Psoas muscle (tissue), 8 donors: Measurements from ENCODE around the gene NPTX2. TPM values are rescaled to one million over a fixed set of nuclear protein-coding genes. Genes with fewer than 3 reads are reported as not detected.
"Not testable (repeated sequence)": the region's sequence is repeated elsewhere in the genome, so short reads cannot be mapped to it uniquely, and the experiment has no call there.

Experiments used
- ATAC-seq, 4 donors: fragments of 200-7000 bp; cut with Tn5 transposase; one replicate each; pipeline ENCODE4 v1.9.1; 2020; ENCODE audit warnings: moderate library complexity in 3 of 4, mild to moderate bottlenecking in 2 of 4
- DNase-seq, 2 donors: peaks; one replicate each; pipeline ENCODE4 v3.0.0-alpha.2; 2020
- H3K27ac ChIP-seq: fragments of 200-600 bp; one replicate; pipeline ENCODE4 v1.8.0; 2022
- H3K27me3 ChIP-seq, 3 donors: fragments of 200-600 bp in 1 of 3; one replicate each; pipeline versions ENCODE4 v1.6.1 to v1.8.0; 2013 to 2022; ENCODE audit warnings: low read length in 2 of 3, mild to moderate bottlenecking in 2 of 3, moderate library complexity in 1 of 3; ENCODE audit not compliant: insufficient read depth in 3 of 3
- H3K36me3 ChIP-seq, 2 donors: fragments of 200-600 bp in 1 of 2; one replicate each; pipeline versions ENCODE4 v1.6.1 to v1.8.0; 2013 to 2022; ENCODE audit warnings: low read depth in 1 of 2, mild to moderate bottlenecking in 1 of 2, moderate library complexity in 1 of 2; ENCODE audit not compliant: insufficient read depth in 1 of 2
- H3K4me1 ChIP-seq: fragments of 200-600 bp; one replicate; pipeline ENCODE4 v1.8.0; 2022
- H3K4me3 ChIP-seq: fragments of 200-600 bp; one replicate; pipeline ENCODE4 v1.8.0; 2022; ENCODE audit warnings: mild to moderate bottlenecking
- H3K9me3 ChIP-seq: fragments of 200-600 bp; one replicate; pipeline ENCODE4 v1.8.0; 2022
- WGBS, 3 donors: extraction: QIAGEN DNeasy Blood & Tissue Kit; methylation state at CpG; one replicate each; pipeline versions ENCODE4 v1.1.6 to v1.1.7; 2013; 5-methylcytosine and 5-hydroxymethylcytosine counted together
- intact Hi-C, 2 donors: fragments of 100-400 bp; cut with DNase I; formaldehyde crosslinking; loops; one replicate each; pipeline versions ENCODE4 v1.11.0 to v1.14.2; 2022
- polyA plus RNA-seq, 3 donors: library from polyadenylated mRNA; stranded (reverse); fragments of 200-250 nt; gene quantifications; one replicate each; pipeline ENCODE4 v1.2.3, GENCODE V29; 2013
- total RNA-seq, 4 donors: library from RNA; stranded (reverse); fragmentation: NEBNext Ultra II Directional in 2 of 4; extraction: Animal tissue kit (Norgen Biotek cat#: 25700) in 2 of 4; gene quantifications; one replicate each; pipeline versions ENCODE4 v1.2.1 to v1.2.4, GENCODE V29; 2021 to 2023
- TF ChIP-seq, protein P1 (sequence below): fragments of 200-600 bp; IDR thresholded peaks from one replicate; pipeline ENCODE4 v1.8.0; 2022; ENCODE audit warnings: antibody characterized with exemption
- donor health status: healthy with polysubstance abuse.
- donor health status: DM: no; HTN: no; CAD: no; lungs with moderate emphysema.
- donor health status: Bipolar disorder and iron deficiency.
- donor health status: healthy.
- donor health status: DM: yes; HTN: yes; CAD: no.
- donor health status: DM: no; HTN: no; CAD: no.
- donor health status: DM: no; HTN: no; CAD: no.
- donor health status: DM: yes; HTN: yes; CAD: no.

Gene NPTX2
- total and polyA plus RNA-seq, 7 donors: 1.3 to 8.7 (median 5.3) TPM

DNA sequence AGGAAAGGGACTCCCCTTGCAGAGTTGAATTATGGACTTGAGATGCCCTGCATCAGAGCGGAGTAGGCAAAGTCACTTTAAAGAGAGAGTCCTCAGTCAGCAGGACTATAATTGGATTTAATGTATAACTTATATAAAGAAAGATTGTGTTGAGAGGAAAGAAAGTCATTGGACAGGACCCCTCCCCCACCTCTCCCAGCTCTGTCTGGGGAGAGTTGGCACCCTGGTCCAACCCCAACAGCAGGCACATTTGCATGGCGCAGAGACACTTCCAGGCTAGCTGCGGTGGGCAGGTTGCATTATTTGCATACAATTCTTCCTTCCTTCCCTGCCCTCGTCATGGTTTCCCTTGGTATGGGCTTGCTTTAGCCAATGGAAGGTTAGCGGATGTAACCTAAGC is 46.1 kb upstream of the NPTX2 start:
- ATAC-seq (no peak), DNase-seq (no peak)
- H3K4me1 ChIP-seq: no peaks in the 10 kb centered on the region
- no peak overlapping the region for H3K4me3 ChIP-seq
- H3K27me3 ChIP-seq: peaks cover 0 to 4% (median 0%) of the 10 kb centered on the region in 3 donors
- WGBS, 3 donors: 87 to 90% (median 88%) methylated on average over 5 of the region's 5 CpGs
- H3K9me3 ChIP-seq: no peaks in the 10 kb centered on the region
- no peak overlapping the region for H3K27ac ChIP-seq
- intact Hi-C loops: no loop called here
- no peaks in the 10 kb centered on the region for H3K36me3 ChIP-seq
- TF ChIP-seq, protein P1, sequence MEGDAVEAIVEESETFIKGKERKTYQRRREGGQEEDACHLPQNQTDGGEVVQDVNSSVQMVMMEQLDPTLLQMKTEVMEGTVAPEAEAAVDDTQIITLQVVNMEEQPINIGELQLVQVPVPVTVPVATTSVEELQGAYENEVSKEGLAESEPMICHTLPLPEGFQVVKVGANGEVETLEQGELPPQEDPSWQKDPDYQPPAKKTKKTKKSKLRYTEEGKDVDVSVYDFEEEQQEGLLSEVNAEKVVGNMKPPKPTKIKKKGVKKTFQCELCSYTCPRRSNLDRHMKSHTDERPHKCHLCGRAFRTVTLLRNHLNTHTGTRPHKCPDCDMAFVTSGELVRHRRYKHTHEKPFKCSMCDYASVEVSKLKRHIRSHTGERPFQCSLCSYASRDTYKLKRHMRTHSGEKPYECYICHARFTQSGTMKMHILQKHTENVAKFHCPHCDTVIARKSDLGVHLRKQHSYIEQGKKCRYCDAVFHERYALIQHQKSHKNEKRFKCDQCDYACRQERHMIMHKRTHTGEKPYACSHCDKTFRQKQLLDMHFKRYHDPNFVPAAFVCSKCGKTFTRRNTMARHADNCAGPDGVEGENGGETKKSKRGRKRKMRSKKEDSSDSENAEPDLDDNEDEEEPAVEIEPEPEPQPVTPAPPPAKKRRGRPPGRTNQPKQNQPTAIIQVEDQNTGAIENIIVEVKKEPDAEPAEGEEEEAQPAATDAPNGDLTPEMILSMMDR: no peak

DNA sequence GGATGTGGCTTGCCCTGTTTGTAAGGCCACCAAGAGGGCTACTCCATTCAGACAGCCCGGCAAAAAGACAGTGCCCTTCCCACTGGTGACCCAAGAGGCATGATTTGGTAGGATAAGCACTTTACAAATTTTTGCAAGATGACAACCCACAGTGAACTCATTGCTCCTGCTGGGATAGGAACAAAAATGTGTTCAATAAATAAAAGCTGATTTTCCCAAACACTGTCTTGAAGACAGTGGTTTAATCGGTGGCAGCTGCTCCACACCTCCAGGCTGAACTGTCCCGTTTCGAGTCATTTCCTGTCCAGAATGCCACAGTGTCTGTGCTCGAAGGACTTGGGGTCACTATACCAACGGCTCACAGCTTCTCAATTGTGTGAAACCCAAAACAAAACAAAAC is 45.1 kb upstream of the NPTX2 start:
- no peak for DNase-seq
- Histone ChIP-seq H3K36me3 (no peaks in the 10 kb centered on the region), H3K27ac (no peak overlapping the region), H3K27me3 (peaks cover 0 to 4% (median 0%) of the 10 kb centered on the region in 3 donors), H3K4me1 (no peaks in the 10 kb centered on the region), H3K4me3 (no peak overlapping the region), H3K9me3 (no peaks in the 10 kb centered on the region)
- intact Hi-C loops: no loop called here
- WGBS, 3 donors: 56 to 66% (median 60%) methylated on average over 6 of the region's 6 CpGs
- no peak for ATAC-seq
- TF ChIP-seq, protein P1: no peak

DNA sequence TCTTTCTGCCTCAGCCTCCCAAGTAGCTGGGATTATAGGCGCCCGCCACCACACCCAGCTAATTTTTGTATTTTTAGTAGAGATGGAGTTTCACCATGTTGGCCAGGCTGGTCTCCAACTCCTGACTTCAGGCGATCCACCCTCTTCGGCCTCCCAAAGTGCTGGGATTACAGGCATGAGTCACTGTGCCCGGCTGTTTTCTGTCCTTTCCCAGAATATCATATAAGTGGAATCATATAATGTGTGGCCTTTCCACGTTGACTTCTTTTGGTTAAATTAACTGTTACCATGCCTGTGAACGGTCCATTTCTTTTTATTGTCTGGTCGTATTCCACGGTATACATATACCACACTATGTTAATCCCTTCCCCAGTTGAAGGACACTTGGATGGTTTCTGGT is 44.4 kb upstream of the NPTX2 start:
- intact Hi-C loops, H3K4me1 ChIP-seq, ATAC-seq, H3K9me3 ChIP-seq, H3K36me3 ChIP-seq, H3K4me3 ChIP-seq, H3K27me3 ChIP-seq, H3K27ac ChIP-seq, DNase-seq: not testable (repeated sequence)
- WGBS, 3 donors: 70 to 82% (median 78%) methylated on average over 9 of the region's 9 CpGs

DNA sequence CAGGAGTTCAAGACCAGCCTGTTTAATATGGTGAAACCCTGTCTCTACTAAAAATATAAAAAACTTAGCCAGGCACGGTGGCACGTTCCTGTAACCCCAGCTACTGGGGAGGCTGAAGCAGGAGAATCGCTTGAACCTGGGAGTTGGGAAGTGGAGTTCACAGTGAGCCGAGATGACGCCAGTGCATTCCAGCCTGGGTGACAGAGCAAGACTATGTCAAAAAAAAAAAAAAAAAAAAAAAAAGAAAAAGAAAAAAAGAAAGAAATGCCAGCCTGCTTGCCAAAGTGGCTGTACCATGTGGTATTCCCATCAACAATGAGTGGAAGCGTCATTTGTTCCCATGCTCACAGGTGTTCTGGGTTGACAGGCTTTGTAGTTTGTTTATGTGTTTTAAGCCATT is 43.3 kb upstream of the NPTX2 start:
- Histone ChIP-seq H3K27me3 (peaks cover 0 to 2% (median under 1%) of the 10 kb centered on the region in 3 donors), H3K4me1 (no peaks in the 10 kb centered on the region), H3K9me3 (no peaks in the 10 kb centered on the region), H3K36me3 (no peaks in the 10 kb centered on the region), H3K4me3 (no peak overlapping the region), H3K27ac (no peak overlapping the region)
- TF ChIP-seq, protein P1: no peak
- intact Hi-C loops: no loop called here
- WGBS, 3 donors: 54 to 69% (median 67%) methylated on average over 6 of the region's 6 CpGs
- DNase-seq (no peak), ATAC-seq (no peak)

DNA sequence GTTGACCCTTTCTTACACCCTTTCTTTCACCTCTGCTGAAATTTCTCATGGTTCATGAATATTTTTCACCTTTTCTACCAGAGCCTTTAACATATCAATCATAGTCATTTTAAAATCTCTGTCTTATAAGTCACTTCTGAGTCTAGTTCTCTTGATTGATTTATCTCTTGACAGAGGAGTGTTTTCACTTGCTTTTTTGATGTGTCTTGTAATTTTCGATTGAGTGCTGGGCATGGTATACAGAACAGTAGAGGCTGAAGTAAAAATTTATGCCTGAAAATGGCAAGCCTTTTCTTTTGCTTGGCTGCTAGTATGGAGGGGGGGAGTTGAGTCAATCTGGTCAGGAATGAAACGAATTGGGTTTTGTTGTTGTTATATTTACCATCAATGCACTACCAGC is 41.2 kb upstream of the NPTX2 start:
- H3K4me3 ChIP-seq: no peak overlapping the region
- TF ChIP-seq, protein P1: no peak
- H3K27ac ChIP-seq: no peak overlapping the region
- H3K36me3 ChIP-seq: no peaks in the 10 kb centered on the region
- intact Hi-C loops: no loop called here
- H3K9me3 ChIP-seq: no peaks in the 10 kb centered on the region
- H3K27me3 ChIP-seq: peaks cover 0 to 2% (median 0%) of the 10 kb centered on the region in 3 donors
- WGBS, 3 donors: 54 to 60% (median 54%) methylated on average over 2 of the region's 2 CpGs
- ATAC-seq: no peak
- H3K4me1 ChIP-seq: no peaks in the 10 kb centered on the region
- DNase-seq: no peak
